OCI-LY1 (cell line): ENCODE results near the gene C8G.

Source experiments
- EZH2 ChIP-seq: fragments of 200-600 bp; sonication (generic), shearing (Covaris generic); IDR thresholded peaks from 2 replicates; pipeline ENCODE4 v1.8.0; 2017; ENCODE audit warnings: borderline replicate concordance, mixed run types, mild to moderate bottlenecking, antibody characterized with exemption, low read length, moderate library complexity, mixed read lengths
- TF ChIP-seq, protein P1 (sequence below): fragments of 200-600 bp; sonication (generic), shearing (Covaris generic); IDR thresholded peaks from 2 replicates; pipeline ENCODE4 v1.5.1; 2017; ENCODE audit warnings: mild to moderate bottlenecking, antibody characterized with exemption, low read length, moderate library complexity, mixed read lengths

DNA sequence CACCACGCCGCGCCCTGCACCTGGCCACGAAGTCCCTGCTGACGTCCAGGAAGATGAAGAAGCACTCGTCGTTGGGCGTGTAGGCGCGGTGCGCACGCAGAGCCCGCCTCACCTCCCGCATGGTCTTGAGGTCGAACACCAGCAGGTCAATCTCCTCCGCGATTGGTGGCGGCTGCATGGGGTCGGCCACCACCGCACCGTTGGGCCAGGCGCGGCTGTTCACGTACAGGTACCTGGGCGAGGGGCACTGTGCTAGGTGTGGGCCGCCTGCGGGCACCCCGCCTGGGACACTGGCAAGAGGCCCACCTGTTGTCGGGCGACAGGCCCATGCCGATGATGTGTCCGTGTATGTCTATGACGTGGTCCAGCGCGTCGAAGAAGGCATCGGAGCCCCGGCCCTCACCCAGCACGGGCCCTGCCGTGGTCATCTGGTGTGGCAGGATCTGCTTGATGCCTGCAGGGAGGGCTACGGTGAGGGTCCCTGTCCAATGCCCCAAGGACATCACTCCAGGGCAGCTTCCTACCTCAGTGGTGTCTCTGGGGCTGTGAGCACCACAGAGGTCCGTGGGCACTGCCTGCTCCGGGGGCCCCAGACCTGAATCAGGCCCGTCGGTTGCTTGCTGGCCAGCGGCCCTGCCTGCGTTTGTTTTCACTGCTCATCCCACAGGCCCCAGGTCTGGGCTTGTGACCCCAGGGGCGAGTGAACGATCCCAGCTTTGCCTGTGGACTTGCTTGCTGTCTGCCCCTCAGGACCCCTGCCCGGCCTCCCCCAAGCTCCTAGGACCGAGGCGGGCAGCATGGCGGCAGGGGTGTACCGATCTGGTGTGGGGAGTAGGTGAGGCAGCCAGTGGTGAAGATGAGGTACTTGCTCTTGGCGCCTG, 3.6 kb upstream of the C8G start:
- TF ChIP-seq, protein P1, sequence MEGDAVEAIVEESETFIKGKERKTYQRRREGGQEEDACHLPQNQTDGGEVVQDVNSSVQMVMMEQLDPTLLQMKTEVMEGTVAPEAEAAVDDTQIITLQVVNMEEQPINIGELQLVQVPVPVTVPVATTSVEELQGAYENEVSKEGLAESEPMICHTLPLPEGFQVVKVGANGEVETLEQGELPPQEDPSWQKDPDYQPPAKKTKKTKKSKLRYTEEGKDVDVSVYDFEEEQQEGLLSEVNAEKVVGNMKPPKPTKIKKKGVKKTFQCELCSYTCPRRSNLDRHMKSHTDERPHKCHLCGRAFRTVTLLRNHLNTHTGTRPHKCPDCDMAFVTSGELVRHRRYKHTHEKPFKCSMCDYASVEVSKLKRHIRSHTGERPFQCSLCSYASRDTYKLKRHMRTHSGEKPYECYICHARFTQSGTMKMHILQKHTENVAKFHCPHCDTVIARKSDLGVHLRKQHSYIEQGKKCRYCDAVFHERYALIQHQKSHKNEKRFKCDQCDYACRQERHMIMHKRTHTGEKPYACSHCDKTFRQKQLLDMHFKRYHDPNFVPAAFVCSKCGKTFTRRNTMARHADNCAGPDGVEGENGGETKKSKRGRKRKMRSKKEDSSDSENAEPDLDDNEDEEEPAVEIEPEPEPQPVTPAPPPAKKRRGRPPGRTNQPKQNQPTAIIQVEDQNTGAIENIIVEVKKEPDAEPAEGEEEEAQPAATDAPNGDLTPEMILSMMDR, result no peak
- no peak for TF ChIP-seq EZH2
